SK-MEL-5 (cell line): ENCODE data around the gene XCR1. TPM values are rescaled to one million over a fixed set of nuclear protein-coding genes. Genes with fewer than 3 reads are reported as not detected.

Source experiments
- DNase-seq: peaks from one replicate; pipeline ENCODE4 v3.0.0-alpha.2; 2016; ENCODE audit warnings: low read depth, low spot score
- in situ Hi-C: cut with HindIII; loops from 2 replicates; pipeline ENCODE4 v1.10.0; 2016; ENCODE audit warnings: low sequenced_read_pairs, high pct_unique_total_duplicates, low pct_unique_long_range_greater_than_20kb
- total RNA-seq: library from RNA; depleted of rRNA; stranded (reverse); fragments of >200 nt; shearing (Covaris generic); gene quantifications from 2 replicates; pipeline ENCODE4 v1.2.3, GENCODE V29; 2014; rRNA removed

Gene XCR1
- total RNA-seq, 1 experiment from 2014 or later, result not detected

GRCh38 chr3:45978006-45978761, 49.1 kb downstream of the XCR1 start:
- DNase-seq, result no peak
- in situ Hi-C loops, result no loop called here

- DNase-seq, result no peak
- in situ Hi-C loops, result no loop called here
Observed at GRCh38 chr3:45976191-45977091, 50.8 kb downstream of the XCR1 start.

- no peak for DNase-seq
- in situ Hi-C loops, result no loop called here
Observed at GRCh38 chr3:45975686-45976085, 51.6 kb downstream of the XCR1 start.

GRCh38 chr3:45974686-45975085, 52.6 kb downstream of the XCR1 start:
- no peak for DNase-seq
- in situ Hi-C loops, result no loop called here

GRCh38 chr3:45972534-45973402, 54.5 kb downstream of the XCR1 start:
- in situ Hi-C loops, result no loop called here
- no peak for DNase-seq

- in situ Hi-C loops, result no loop called here
- no peak for DNase-seq
Observed at GRCh38 chr3:45969953-45970352, 57.3 kb downstream of the XCR1 start.

- no peak for DNase-seq
- in situ Hi-C loops, result no loop called here
Observed at GRCh38 chr3:45969116-45969515, 58.2 kb downstream of the XCR1 start.

GRCh38 chr3:45968706-45969105, 58.6 kb downstream of the XCR1 start:
- in situ Hi-C loops, result no loop called here

GRCh38 chr3:45968149-45968548, 59.1 kb downstream of the XCR1 start:
- in situ Hi-C loops, result no loop called here
- DNase-seq, result no peak

More at GRCh38 chr3:45968706-45969105, 58.6 kb downstream of the XCR1 start:
- no peak for DNase-seq

- DNase-seq, result no peak
- in situ Hi-C loops, result no loop called here
Observed at GRCh38 chr3:45967724-45968123, 59.6 kb downstream of the XCR1 start.

Other genes starting within 250 kb of the XCR1 start
- gene SLC6A20, start 230.9 kb downstream of the XCR1 start, total RNA-seq, result not detected in 2 replicates
- gene LZTFL1, start 185.4 kb downstream of the XCR1 start, total RNA-seq, result 26.5 and 32.3 TPM in 2 replicates
- not detected in 2 replicates for gene CCR9, start 140.9 kb downstream of the XCR1 start, total RNA-seq
- gene CXCR6, start 84.0 kb downstream of the XCR1 start, total RNA-seq, result not detected in 2 replicates
- gene FYCO1, start 31.7 kb downstream of the XCR1 start, total RNA-seq, result 52.7 and 53.6 TPM in 2 replicates
- 0.56 and 1.0 TPM in 2 replicates for gene CCR1, start 180.8 kb upstream of the XCR1 start, total RNA-seq
- not detected in 2 replicates for gene CCR3, start 215.0 kb upstream of the XCR1 start, total RNA-seq